Measurements from ENCODE around the gene ACVRL1.

GRCh38 chr12:51960488-51960887 lies 53.2 kb downstream of the ACVRL1 start:
- TF ChIP-seq BACH2 (CRISPR knock-in tag; IDR thresholded peaks at IDR 0.05; ENCODE audit: borderline replicate concordance) (no peak), TCF4 (CRISPR knock-in tag; IDR thresholded peaks at IDR 0.05; ENCODE audit: borderline replicate concordance) (no peak), ISL1 (CRISPR knock-in tag; IDR thresholded peaks at IDR 0.05) (no peak), ARNTL (CRISPR knock-in tag; IDR thresholded peaks at IDR 0.05; ENCODE audit: borderline replicate concordance, low read depth) (no peak), CREB5 (CRISPR knock-in tag; IDR thresholded peaks at IDR 0.05; ENCODE audit: low read depth) (no peak), ZNF70 (CRISPR knock-in tag; IDR thresholded peaks at IDR 0.05) (no peak), TOX (CRISPR knock-in tag; IDR thresholded peaks at IDR 0.05; ENCODE audit: borderline replicate concordance) (no peak), ZFP3 (CRISPR knock-in tag; IDR thresholded peaks at IDR 0.05) (no peak), PATZ1 (CRISPR knock-in tag; IDR thresholded peaks at IDR 0.05; ENCODE audit: borderline replicate concordance) (no peak), RARB (CRISPR knock-in tag; IDR thresholded peaks at IDR 0.05) (no peak)
